ENCODE measurements around the gene ICAM1. TPM values are rescaled to one million over a fixed set of nuclear protein-coding genes. Genes with fewer than 3 reads are reported as not detected.
A peak's percentile ranks its signal among the peaks of the same experiment; 100 is the strongest.

The ICAM1 gene
- total RNA-seq, 3 donors from 2014 or later (not counting 1 experiment from before 2014, with no cell fraction given), result 33.1 to 73.7 (median 56.5) TPM

- no peak for DNase-seq
- Mint-ChIP-seq H3K27ac (no peak overlapping the region), H3K27me3 (ENCODE audit: low read depth in 2 of 2) (no peaks in the 10 kb centered on the region), H3K4me1 (peaks cover 0 to 4% of the 10 kb centered on the region in 2 donors), H3K36me3 (no peaks in the 10 kb centered on the region), H3K9me3 (no peaks in the 10 kb centered on the region), H3K4me3 (no peak overlapping the region)
- Histone ChIP-seq H3K9me3 (ENCODE audit: control insufficient read depth, insufficient read depth, low read length) (no peaks in the 10 kb centered on the region), H3K27me3 (ENCODE audit: control insufficient read depth, insufficient read depth, low read length) (no peaks in the 10 kb centered on the region), H3K4me1 (ENCODE audit: control insufficient read depth, insufficient read depth, low read length) (peaks cover 9% of the 10 kb centered on the region), H3K4me3 (ENCODE audit: low read length) (no peak overlapping the region), H3K36me3 (ENCODE audit: control insufficient read depth, insufficient read depth, low read length) (no peaks in the 10 kb centered on the region), H3K27ac (ENCODE audit: low read length) (no peak overlapping the region)
- intact Hi-C loops (cut with micrococcal nuclease), result no loop called here
- no peak for TF ChIP-seq CTCF (IDR thresholded peaks at IDR 0.05)
- 84% methylated on average over 5 of the region's 6 CpGs for WGBS (ENCODE audit: insufficient coverage)
- no peak for ATAC-seq
These were observed 24.4 kb upstream of the ICAM1 start for GRCh38 chr19:10246511-10246910.

- Mint-ChIP-seq H3K27ac (peak within 1 kb of the TSS; percentile 90 to 93), H3K27me3 (ENCODE audit: low read depth in 2 of 2) (no peaks in the 10 kb centered on the region), H3K4me3 (peak within 1 kb of the TSS; percentile 95), H3K9me3 (no peaks in the 10 kb centered on the region), H3K36me3 (peaks cover under 1% of the 10 kb centered on the region), H3K4me1 (peaks cover 0 to 33% of the 10 kb centered on the region in 2 donors)
- Histone ChIP-seq H3K27ac (ENCODE audit: low read length) (peak within 1 kb of the TSS; percentile 75), H3K27me3 (ENCODE audit: control insufficient read depth, insufficient read depth, low read length) (no peaks in the 10 kb centered on the region), H3K4me1 (ENCODE audit: control insufficient read depth, insufficient read depth, low read length) (peaks cover 20% of the 10 kb centered on the region), H3K36me3 (ENCODE audit: control insufficient read depth, insufficient read depth, low read length) (peaks cover 17% of the 10 kb centered on the region), H3K9me3 (ENCODE audit: control insufficient read depth, insufficient read depth, low read length) (no peaks in the 10 kb centered on the region), H3K4me3 (ENCODE audit: low read length) (peak within 1 kb of the TSS; percentile 96)
- WGBS (ENCODE audit: insufficient coverage), result under 1% methylated on average over 77 of the region's 77 CpGs
- peak; percentile 93 to 98 for DNase-seq
- intact Hi-C loops (cut with micrococcal nuclease), result loop anchor here (5.0 kb wide), 1 partner anchor 135 kb away; the partner anchor contains the start of gene EIF3G
- no peak for TF ChIP-seq CTCF (IDR thresholded peaks at IDR 0.05)
- ATAC-seq, result peak; percentile 95 to 99 (median 95)
These were observed 18.9 kb upstream of the ICAM1 start, which contains the start of gene MRPL4 for GRCh38 chr19:10251792-10252694. Gene MRPL4, plus strand, starts transcription at chr19:10252214. Its CDS starts 40 bp downstream, at chr19:10252254.

GRCh38 chr19:10252707-10253106, 18.2 kb upstream of the ICAM1 start:
- ATAC-seq, result no peak
- H3K4me1 ChIP-seq (ENCODE audit: control insufficient read depth, insufficient read depth, low read length), result peaks cover 20% of the 10 kb centered on the region
- Mint-ChIP-seq H3K27ac (peak overlapping the region; percentile 90 to 93), H3K36me3 (peaks cover 8% of the 10 kb centered on the region), H3K4me3 (peak overlapping the region; percentile 95), H3K4me1 (peaks cover 0 to 33% of the 10 kb centered on the region in 2 donors), H3K9me3 (no peaks in the 10 kb centered on the region), H3K27me3 (ENCODE audit: low read depth in 2 of 2) (no peaks in the 10 kb centered on the region)
- 34% methylated on average over 8 of the region's 8 CpGs for WGBS (ENCODE audit: insufficient coverage)
- TF ChIP-seq CTCF (IDR thresholded peaks at IDR 0.05), result no peak
- no peaks in the 10 kb centered on the region for H3K9me3 ChIP-seq (ENCODE audit: control insufficient read depth, insufficient read depth, low read length)
- H3K27ac ChIP-seq (ENCODE audit: low read length), result no peak overlapping the region
- peak overlapping the region; percentile 96 for H3K4me3 ChIP-seq (ENCODE audit: low read length)
- H3K36me3 ChIP-seq (ENCODE audit: control insufficient read depth, insufficient read depth, low read length), result peaks cover 24% of the 10 kb centered on the region
- no peaks in the 10 kb centered on the region for H3K27me3 ChIP-seq (ENCODE audit: control insufficient read depth, insufficient read depth, low read length)
- DNase-seq, result no peak
- intact Hi-C loops (cut with micrococcal nuclease), result loop anchor here (5.0 kb wide), 1 partner anchor 135 kb away; the partner anchor contains the start of gene EIF3G

Data from natural killer cell (primary cell).